ENCODE measurements around the gene ZNF672. TPM values are rescaled to one million over a fixed set of nuclear protein-coding genes. Genes with fewer than 3 reads are reported as not detected.
"Not testable (repeated sequence)": the region's sequence is repeated elsewhere in the genome, so short reads cannot be mapped to it uniquely, and the experiment has no call there.

ZNF672 gene
- polyA plus RNA-seq, 3 donors: 9.2 to 18.3 (median 12.7) TPM

DNA sequence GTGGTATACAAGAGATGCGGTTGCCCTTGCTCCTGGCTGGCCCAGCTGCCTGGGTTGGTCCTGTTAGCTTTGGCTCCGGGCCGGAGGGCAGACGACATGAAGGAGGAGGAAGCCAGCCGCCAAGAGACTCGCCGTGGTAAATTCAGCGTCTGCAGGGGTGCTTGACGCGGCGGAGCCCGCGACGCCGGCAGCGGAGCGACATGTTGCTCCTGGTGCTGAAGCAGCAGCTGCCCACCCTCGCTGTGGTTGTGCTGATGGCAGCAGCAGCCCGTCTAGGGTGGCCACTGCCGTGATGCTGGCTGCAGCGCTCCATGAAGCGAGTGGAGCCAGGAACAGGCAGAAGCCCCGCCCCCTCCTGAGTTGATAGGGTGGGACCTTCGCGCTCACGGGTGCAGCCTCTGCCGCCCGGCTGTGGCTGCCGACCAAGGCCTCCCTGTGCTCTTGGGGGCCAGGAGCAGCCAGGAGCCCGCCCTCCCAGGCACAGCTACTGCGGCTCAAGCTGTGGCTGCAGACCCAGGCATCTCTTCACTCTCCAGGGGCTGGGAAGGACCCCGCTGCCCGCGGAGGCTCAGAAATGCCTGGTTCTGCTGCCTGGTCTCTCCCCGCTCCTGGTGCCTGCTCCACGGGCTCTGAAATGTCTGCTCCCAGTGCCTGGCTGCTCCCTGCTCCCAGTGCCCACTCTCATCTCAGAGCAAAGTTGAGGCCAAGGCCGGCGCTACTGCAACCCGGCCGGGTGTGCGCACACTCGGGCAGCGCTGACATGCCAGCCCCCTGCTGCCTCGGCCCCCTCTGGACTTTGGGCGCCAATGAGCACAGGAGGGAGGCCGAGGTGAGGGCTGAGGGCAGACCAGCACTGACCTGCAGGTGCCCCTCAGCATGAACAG is 25.2 kb downstream of the ZNF672 start:
- no peak overlapping the region for H3K27ac ChIP-seq (ENCODE audit: low read depth, low read length)
- 3 to 8% (median 5%) methylated on average over 40 to 46 of the region's 46 CpGs for WGBS, 3 donors

- H3K27ac ChIP-seq (ENCODE audit: low read depth, low read length): no peak overlapping the region
- WGBS, 3 donors: 97 to 98% (median 98%) methylated on average over 3 of the region's 3 CpGs
Measured at GRCh38 chr1:248871837-248872401, 33.9 kb downstream of the ZNF672 start.

GRCh38 chr1:248872752-248873408 is 34.9 kb downstream of the ZNF672 start:
- H3K27ac ChIP-seq (ENCODE audit: low read depth, low read length): peak overlapping the region; percentile 13
- WGBS, 3 donors: 1 to 3% (median 3%) methylated on average over 31 of the region's 31 CpGs

GRCh38 chr1:248873409-248873992 is 35.5 kb downstream of the ZNF672 start:
- 0% methylated on average over 37 to 41 of the region's 41 CpGs for WGBS, 3 donors
- H3K27ac ChIP-seq (ENCODE audit: low read depth, low read length): peak overlapping the region; percentile 13

GRCh38 chr1:248873993-248874533 is 36.0 kb downstream of the ZNF672 start:
- WGBS, 3 donors: 3 to 6% (median 5%) methylated on average over 23 of the region's 23 CpGs
- H3K27ac ChIP-seq (ENCODE audit: low read depth, low read length): no peak overlapping the region

- no peak overlapping the region for H3K27ac ChIP-seq (ENCODE audit: low read depth, low read length)
- 84 to 86% (median 86%) methylated on average over 1 of the region's 1 CpG for WGBS, 3 donors
Measured at GRCh38 chr1:248881261-248881660, 43.2 kb downstream of the ZNF672 start.

DNA sequence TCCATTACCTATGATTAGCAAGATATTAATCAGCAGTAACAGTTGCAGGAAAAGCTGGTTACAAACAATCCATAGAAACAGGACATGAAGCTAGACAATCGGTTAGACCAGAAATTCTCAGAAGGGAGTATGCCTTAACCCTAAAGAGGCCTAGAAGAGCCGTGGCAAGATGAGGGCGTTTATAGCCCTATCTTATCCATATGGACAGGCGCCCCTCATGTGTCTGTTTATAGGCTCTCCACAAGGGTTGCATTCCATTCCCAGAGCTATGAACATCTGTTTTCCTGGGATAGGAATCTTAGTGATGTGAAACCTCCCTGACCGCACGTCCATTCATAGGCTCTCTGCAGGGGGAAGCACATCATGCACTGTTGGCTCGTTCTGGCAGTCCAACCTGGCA is 44.4 kb downstream of the ZNF672 start:
- not testable (repeated sequence) for H3K27ac ChIP-seq (ENCODE audit: low read depth, low read length)

GRCh38 chr1:248884632-248885295 is 46.7 kb downstream of the ZNF672 start:
- H3K27ac ChIP-seq (ENCODE audit: low read depth, low read length): no peak overlapping the region
- 56 to 70% (median 66%) methylated on average over 1 of the region's 1 CpG for WGBS, 3 donors

More for the DNA sequence above, 44.4 kb downstream of the ZNF672 start:
- 73 to 80% (median 79%) methylated on average over 5 to 7 of the region's 7 CpGs for WGBS, 3 donors

GRCh38 chr1:248885646-248886045 is 47.6 kb downstream of the ZNF672 start:
- H3K27ac ChIP-seq (ENCODE audit: low read depth, low read length): no peak overlapping the region
- 54 to 93% (median 66%) methylated on average over 1 of the region's 1 CpG for WGBS, 3 donors

DNA sequence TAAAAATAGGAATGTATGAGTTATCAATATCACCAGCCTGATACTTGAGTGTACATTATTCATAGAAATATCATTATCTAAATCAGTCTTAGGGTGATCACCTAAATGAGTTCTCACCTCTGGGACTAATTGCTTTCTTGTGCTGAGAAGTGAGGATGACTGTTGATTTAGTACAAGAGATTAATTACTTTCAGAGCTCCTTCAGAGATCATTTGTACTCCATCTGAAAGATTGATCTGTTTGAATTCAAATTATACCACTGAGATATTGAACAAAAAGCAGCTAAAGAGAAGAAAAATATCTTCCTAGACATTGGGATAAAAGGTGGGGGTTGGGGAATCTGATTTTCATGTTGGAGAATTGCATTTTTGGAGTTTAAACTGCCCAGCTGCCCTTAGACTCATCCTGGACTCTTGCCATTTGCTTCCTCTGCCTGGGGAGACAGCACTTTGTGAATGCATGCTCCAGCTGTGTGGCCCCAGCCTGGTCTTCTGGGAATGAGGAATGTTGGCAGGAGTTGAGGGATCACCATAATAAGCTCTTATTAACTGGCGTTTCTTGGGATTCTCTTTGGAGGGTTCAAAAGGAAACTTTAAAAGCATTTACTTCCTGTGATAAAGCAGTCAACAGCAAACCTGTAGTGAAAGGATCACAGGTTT is 48.3 kb downstream of the ZNF672 start:
- 16 to 18% (median 17%) methylated on average over 1 of the region's 1 CpG for WGBS, 3 donors
- H3K27ac ChIP-seq (ENCODE audit: low read depth, low read length): no peak overlapping the region

GRCh38 chr1:248889914-248890243 is 51.9 kb downstream of the ZNF672 start:
- WGBS, 3 donors: 77 to 88% (median 86%) methylated on average over 6 to 10 of the region's 10 CpGs
- not testable (repeated sequence) for H3K27ac ChIP-seq (ENCODE audit: low read depth, low read length)

GRCh38 chr1:248890549-248891498 is 52.8 kb downstream of the ZNF672 start:
- WGBS, 3 donors: 87 to 91% (median 90%) methylated on average over 9 of the region's 9 CpGs
- H3K27ac ChIP-seq (ENCODE audit: low read depth, low read length): no peak overlapping the region

GRCh38 chr1:248891758-248892157 is 53.7 kb downstream of the ZNF672 start:
- H3K27ac ChIP-seq (ENCODE audit: low read depth, low read length): no peak overlapping the region
- WGBS, 3 donors: 87 to 93% (median 93%) methylated on average over 2 of the region's 2 CpGs

DNA sequence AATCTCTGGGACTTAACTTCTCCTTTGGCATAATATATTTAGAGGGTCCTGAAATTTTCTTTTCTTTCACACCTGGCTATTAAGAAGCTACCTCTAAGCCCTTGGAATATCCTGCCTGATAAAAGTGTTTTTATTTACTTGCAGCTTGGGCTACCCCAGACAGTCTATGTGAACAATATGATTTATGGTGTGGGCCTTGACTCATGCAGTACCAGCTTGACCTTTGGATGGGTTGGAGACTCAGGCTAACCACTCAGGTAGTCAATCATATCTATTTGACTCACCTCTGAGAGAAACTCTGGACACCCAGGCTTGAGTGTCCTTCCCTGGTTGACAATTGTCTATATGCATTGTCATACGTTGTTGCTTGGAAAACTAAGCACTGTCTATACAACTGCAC is 54.6 kb downstream of the ZNF672 start:
- WGBS, 3 donors: 76 to 87% (median 79%) methylated on average over 1 of the region's 1 CpG
- H3K27ac ChIP-seq (ENCODE audit: low read depth, low read length): no peak overlapping the region

GRCh38 chr1:248894837-248895236 is 56.8 kb downstream of the ZNF672 start:
- H3K27ac ChIP-seq (ENCODE audit: low read depth, low read length): no peak overlapping the region

- 41 to 80% (median 76%) methylated on average over 9 of the region's 9 CpGs for WGBS, 3 donors
- H3K27ac ChIP-seq (ENCODE audit: low read depth, low read length): no peak overlapping the region
Measured at GRCh38 chr1:248897412-248898337, 59.7 kb downstream of the ZNF672 start.
